SH-SY5Y (cell line): ENCODE results near the gene MRPL28.

Experiments used
- GATA2 ChIP-seq: IDR thresholded peaks from 2 replicates; pipeline ENCODE4 v1.6.1; 2011; ENCODE audit warnings: mild to moderate bottlenecking, low read depth, low read length
- GATA3 ChIP-seq: IDR thresholded peaks from 2 replicates; pipeline ENCODE4 v1.6.1; 2011; ENCODE audit warnings: low read depth, mild to moderate bottlenecking, low read length, moderate library complexity

DNA sequence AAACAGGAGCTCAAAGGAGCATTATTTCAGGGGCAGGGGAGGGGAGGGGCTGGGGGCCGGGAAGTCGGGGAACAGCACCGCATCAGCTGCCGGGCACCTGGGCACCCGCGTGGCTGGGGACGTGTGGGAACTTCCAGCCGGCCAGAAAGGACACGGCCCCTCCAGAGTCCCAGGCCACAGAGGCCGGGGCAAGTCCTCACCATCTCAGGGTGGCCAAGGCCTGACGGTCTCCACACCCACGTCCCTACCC lies 10.3 kb upstream of the MRPL28 start:
- TF ChIP-seq GATA3, result no peak
- TF ChIP-seq GATA2, result no peak
